Activated gamma-delta T cell (primary cell): ENCODE data around the gene GPR107.
"Not testable (repeated sequence)": the region's sequence is repeated elsewhere in the genome, so short reads cannot be mapped to it uniquely, and the experiment has no call there.

Experiments used
- DNase-seq: peaks from one replicate; lab custom pipeline; 2025; lab: John Stamatoyannopoulos, UW
- total RNA-seq, 2 donors: gene quantifications; one replicate each; lab custom pipeline; 2026; lab: John Stamatoyannopoulos, UW

Gene GPR107
- total RNA-seq = 64.9 to 75.0 reads per million in 2 donors

GRCh38 chr9:130053504-130054324 is at the start of gene GPR107:
TSS of gene GPR107 (plus strand) at chr9:130053906. CDS start at chr9:130053933, 27 bp downstream.
- DNase-seq = peak; percentile 55

GRCh38 chr9:130003943-130004552 is 49.7 kb upstream of the GPR107 start:
- DNase-seq = no peak

- not testable (repeated sequence) for DNase-seq
These were observed 46.8 kb upstream of the GPR107 start for GRCh38 chr9:130006952-130007351.

- DNase-seq = no peak
These were observed 45.2 kb upstream of the GPR107 start for GRCh38 chr9:130008538-130008937.

- not testable (repeated sequence) for DNase-seq
These were observed 44.2 kb upstream of the GPR107 start for GRCh38 chr9:130009546-130009945.

GRCh38 chr9:130010151-130010988 is 43.3 kb upstream of the GPR107 start:
- DNase-seq = no peak

- DNase-seq = no peak
These were observed 40.4 kb upstream of the GPR107 start for GRCh38 chr9:130013326-130013725.

GRCh38 chr9:130015353-130016019 is 38.2 kb upstream of the GPR107 start:
- no peak for DNase-seq

- DNase-seq = no peak
These were observed 36.6 kb upstream of the GPR107 start for GRCh38 chr9:130017076-130017475.

- not testable (repeated sequence) for DNase-seq
These were observed 36.2 kb upstream of the GPR107 start for GRCh38 chr9:130017510-130017909.

GRCh38 chr9:130018265-130018664 is 35.4 kb upstream of the GPR107 start:
- DNase-seq = no peak

- no peak for DNase-seq
These were observed 33.1 kb upstream of the GPR107 start for GRCh38 chr9:130020618-130021017.

GRCh38 chr9:130021123-130021522 is 32.6 kb upstream of the GPR107 start:
- no peak for DNase-seq

- not testable (repeated sequence) for DNase-seq
These were observed 31.9 kb upstream of the GPR107 start for GRCh38 chr9:130021842-130022241.

- DNase-seq = no peak
These were observed 31.1 kb upstream of the GPR107 start for GRCh38 chr9:130022566-130023143.

GRCh38 chr9:130023144-130023787 is 30.4 kb upstream of the GPR107 start:
- no peak for DNase-seq

- no peak for DNase-seq
These were observed 29.6 kb upstream of the GPR107 start for GRCh38 chr9:130023994-130024596.

GRCh38 chr9:130024597-130024994 is 29.1 kb upstream of the GPR107 start:
- DNase-seq = no peak

GRCh38 chr9:130026583-130027340 is 26.9 kb upstream of the GPR107 start:
- no peak for DNase-seq
